OCI-LY1 (cell line): ENCODE measurements around the gene GMNN.

Source experiments
- H2AFZ ChIP-seq: fragments of 200-600 bp; sonication (generic), shearing (Covaris generic); 2 replicates; pipeline ENCODE4 v1.6.0; 2014; ENCODE audit warnings: antibody characterized with exemption, mild to moderate bottlenecking, low read length
- H3F3A ChIP-seq: fragments of 200-600 bp; sonication (generic), shearing (Covaris generic); 2 replicates; pipeline ENCODE4 v1.6.0; 2014; ENCODE audit warnings: mild to moderate bottlenecking, antibody characterized with exemption, low read length, moderate library complexity; ENCODE audit not compliant: insufficient read depth
- H3K27ac ChIP-seq: fragments of 200-600 bp; sonication (generic); 2 replicates; pipeline ENCODE4 v1.5.1; 2014; ENCODE audit warnings: low read length, mixed run types, mild to moderate bottlenecking, low read depth; ENCODE audit not compliant: poor library complexity, severe bottlenecking
- H3K27me3 ChIP-seq: fragments of 200-600 bp; sonication (generic); 2 replicates; pipeline ENCODE4 v1.6.0; 2014; ENCODE audit warnings: antibody characterized with exemption, mild to moderate bottlenecking, low read length, moderate library complexity; ENCODE audit not compliant: insufficient read depth
- H3K36me3 ChIP-seq: fragments of 200-600 bp; sonication (generic); 2 replicates; pipeline ENCODE4 v1.6.1; 2014; ENCODE audit warnings: mild to moderate bottlenecking, antibody characterized with exemption, low read length, moderate library complexity, mixed read lengths; ENCODE audit not compliant: insufficient read depth
- H3K4me1 ChIP-seq: fragments of 200-600 bp; sonication (generic); 2 replicates; pipeline ENCODE4 v1.5.1; 2014; ENCODE audit warnings: mild to moderate bottlenecking, low read length, moderate library complexity; ENCODE audit not compliant: insufficient read depth, severe bottlenecking
- H3K4me2 ChIP-seq: fragments of 200-600 bp; sonication (generic), shearing (Covaris generic); 2 replicates; pipeline ENCODE4 v1.6.1; 2014; ENCODE audit warnings: low read length
- H3K4me3 ChIP-seq: fragments of 200-600 bp; sonication (generic); 2 replicates; pipeline ENCODE4 v1.5.1; 2014; ENCODE audit warnings: low read length, low read depth, mild to moderate bottlenecking, mixed read lengths; ENCODE audit not compliant: poor library complexity, severe bottlenecking
- H3K79me2 ChIP-seq: fragments of 200-600 bp; shearing (Covaris generic); 2 replicates; pipeline ENCODE4 v1.6.1; 2016; ENCODE audit warnings: mixed run types, low read length, mixed read lengths; ENCODE audit not compliant: insufficient read depth
- H3K9ac ChIP-seq: fragments of 200-600 bp; sonication (generic), shearing (Covaris generic); 2 replicates; pipeline ENCODE4 v1.6.1; 2014; ENCODE audit warnings: mild to moderate bottlenecking, low read length, mixed read lengths
- H3K9me2 ChIP-seq: fragments of 200-600 bp; sonication (generic), shearing (Covaris generic); 2 replicates; pipeline ENCODE4 v1.6.1; 2014; ENCODE audit warnings: low read depth, mild to moderate bottlenecking, low read length, mixed read lengths
- H3K9me3 ChIP-seq: fragments of 200-600 bp; shearing (Covaris generic); 2 replicates; pipeline ENCODE4 v1.6.1; 2014; ENCODE audit warnings: low read length, mixed read lengths
- H4K20me1 ChIP-seq: fragments of 200-600 bp; sonication (generic), shearing (Covaris generic); 2 replicates; pipeline ENCODE4 v1.6.0; 2016; ENCODE audit warnings: mild to moderate bottlenecking, low read length; ENCODE audit not compliant: insufficient read depth
- CTCF ChIP-seq: fragments of 200-600 bp; sonication (generic), shearing (Covaris generic); IDR thresholded peaks from 2 replicates; pipeline ENCODE4 v1.5.1; 2017; ENCODE audit warnings: mild to moderate bottlenecking, antibody characterized with exemption, low read length, moderate library complexity, mixed read lengths
- EZH2 ChIP-seq: fragments of 200-600 bp; sonication (generic), shearing (Covaris generic); IDR thresholded peaks from 2 replicates; pipeline ENCODE4 v1.8.0; 2017; ENCODE audit warnings: borderline replicate concordance, mixed run types, mild to moderate bottlenecking, antibody characterized with exemption, low read length, moderate library complexity, mixed read lengths

Gene GMNN

GRCh38 chr6:24777227-24777626 lies 2.5 kb downstream of the GMNN start:
- H3K4me3 ChIP-seq, result peak overlapping the region; percentile 94
- H2AFZ ChIP-seq, result no peak overlapping the region
- no peak overlapping the region for H3K27ac ChIP-seq

GRCh38 chr6:24778121-24778520 lies 3.4 kb downstream of the GMNN start:
- Histone ChIP-seq H3K4me2 (peak overlapping the region; percentile 92), H3K9me2 (no peaks in the 10 kb centered on the region), H3K36me3 (peaks cover 67% of the 10 kb centered on the region), H3F3A (no peaks in the 10 kb centered on the region), H3K79me2 (peaks cover 55% of the 10 kb centered on the region), H3K27ac (no peak overlapping the region), H3K4me1 (peaks cover 47% of the 10 kb centered on the region), H2AFZ (no peak overlapping the region), H3K9ac (no peak overlapping the region), H4K20me1 (no peaks in the 10 kb centered on the region), H3K4me3 (peak overlapping the region; percentile 94), H3K9me3 (no peaks in the 10 kb centered on the region), H3K27me3 (no peaks in the 10 kb centered on the region)
- TF ChIP-seq EZH2 (no peak), CTCF (no peak)

More at GRCh38 chr6:24777227-24777626, 2.5 kb downstream of the GMNN start:
- peaks cover 55% of the 10 kb centered on the region for H3K79me2 ChIP-seq
- no peaks in the 10 kb centered on the region for H4K20me1 ChIP-seq
- peaks cover 58% of the 10 kb centered on the region for H3K36me3 ChIP-seq
- H3K9ac ChIP-seq, result peak overlapping the region; percentile 99
- no peaks in the 10 kb centered on the region for H3F3A ChIP-seq
- H3K4me2 ChIP-seq, result peak overlapping the region; percentile 92
- no peaks in the 10 kb centered on the region for H3K9me2 ChIP-seq
- H3K27me3 ChIP-seq, result no peaks in the 10 kb centered on the region
- no peak for TF ChIP-seq EZH2
- TF ChIP-seq CTCF, result no peak
- no peaks in the 10 kb centered on the region for H3K9me3 ChIP-seq
- peaks cover 47% of the 10 kb centered on the region for H3K4me1 ChIP-seq

GRCh38 chr6:24778878-24779277 lies 4.1 kb downstream of the GMNN start:
- no peak overlapping the region for H3K9ac ChIP-seq
- H3K27ac ChIP-seq, result no peak overlapping the region
- no peak overlapping the region for H3K4me3 ChIP-seq
- H3K27me3 ChIP-seq, result no peaks in the 10 kb centered on the region
- peak overlapping the region; percentile 27; the same call in 1 of the 2 replicates for H3K4me2 ChIP-seq
- H3K9me2 ChIP-seq, result no peaks in the 10 kb centered on the region
- no peaks in the 10 kb centered on the region for H4K20me1 ChIP-seq
- H3K36me3 ChIP-seq, result peaks cover 75% of the 10 kb centered on the region
- peaks cover 42% of the 10 kb centered on the region for H3K4me1 ChIP-seq
- no peaks in the 10 kb centered on the region for H3F3A ChIP-seq
- peaks cover 55% of the 10 kb centered on the region for H3K79me2 ChIP-seq
- TF ChIP-seq EZH2 (no peak), CTCF (no peak)
- H3K9me3 ChIP-seq, result no peaks in the 10 kb centered on the region
- no peak overlapping the region for H2AFZ ChIP-seq
